ENCODE measurements around the gene TCF25.
"Not testable (repeated sequence)": the region's sequence is repeated elsewhere in the genome, so short reads cannot be mapped to it uniquely, and the experiment has no call there.

TCF25 gene

GRCh38 chr16:89931305-89931896, 58.0 kb downstream of the TCF25 start:
- no peak for TF ChIP-seq CTCF (IDR thresholded peaks at IDR 0.05; ENCODE audit: low read depth, low read length)
- H3K4me3 ChIP-seq (ENCODE audit: low read depth, low read length) = no peak overlapping the region

- no peak for TF ChIP-seq CTCF (IDR thresholded peaks at IDR 0.05; ENCODE audit: low read depth, low read length)
Measured at GRCh38 chr16:89931964-89932363, 58.6 kb downstream of the TCF25 start.

DNA sequence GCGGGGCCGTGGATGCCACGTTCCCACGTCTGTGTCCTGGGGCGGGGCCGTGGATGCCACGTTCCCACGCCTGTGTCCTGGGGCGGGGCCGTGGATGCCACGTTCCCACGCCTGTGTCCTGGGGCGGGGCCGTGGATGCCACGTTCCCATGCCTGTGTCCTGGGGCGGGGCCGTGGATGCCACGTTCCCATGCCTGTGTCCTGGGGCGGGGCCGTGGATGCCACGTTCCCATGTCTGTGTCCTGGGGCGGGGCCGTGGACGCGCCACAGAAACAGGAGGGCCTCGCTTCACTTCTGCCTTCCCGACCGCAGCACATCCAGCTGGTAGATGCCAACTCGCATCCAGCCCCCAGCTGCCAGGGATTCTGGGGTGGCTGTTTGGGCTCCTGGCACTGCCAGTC, 60.6 kb downstream of the TCF25 start:
- not testable (repeated sequence) for H3K4me3 ChIP-seq (ENCODE audit: low read depth, low read length)

More at GRCh38 chr16:89931964-89932363, 58.6 kb downstream of the TCF25 start:
- no peak overlapping the region for H3K4me3 ChIP-seq (ENCODE audit: low read depth, low read length)

DNA sequence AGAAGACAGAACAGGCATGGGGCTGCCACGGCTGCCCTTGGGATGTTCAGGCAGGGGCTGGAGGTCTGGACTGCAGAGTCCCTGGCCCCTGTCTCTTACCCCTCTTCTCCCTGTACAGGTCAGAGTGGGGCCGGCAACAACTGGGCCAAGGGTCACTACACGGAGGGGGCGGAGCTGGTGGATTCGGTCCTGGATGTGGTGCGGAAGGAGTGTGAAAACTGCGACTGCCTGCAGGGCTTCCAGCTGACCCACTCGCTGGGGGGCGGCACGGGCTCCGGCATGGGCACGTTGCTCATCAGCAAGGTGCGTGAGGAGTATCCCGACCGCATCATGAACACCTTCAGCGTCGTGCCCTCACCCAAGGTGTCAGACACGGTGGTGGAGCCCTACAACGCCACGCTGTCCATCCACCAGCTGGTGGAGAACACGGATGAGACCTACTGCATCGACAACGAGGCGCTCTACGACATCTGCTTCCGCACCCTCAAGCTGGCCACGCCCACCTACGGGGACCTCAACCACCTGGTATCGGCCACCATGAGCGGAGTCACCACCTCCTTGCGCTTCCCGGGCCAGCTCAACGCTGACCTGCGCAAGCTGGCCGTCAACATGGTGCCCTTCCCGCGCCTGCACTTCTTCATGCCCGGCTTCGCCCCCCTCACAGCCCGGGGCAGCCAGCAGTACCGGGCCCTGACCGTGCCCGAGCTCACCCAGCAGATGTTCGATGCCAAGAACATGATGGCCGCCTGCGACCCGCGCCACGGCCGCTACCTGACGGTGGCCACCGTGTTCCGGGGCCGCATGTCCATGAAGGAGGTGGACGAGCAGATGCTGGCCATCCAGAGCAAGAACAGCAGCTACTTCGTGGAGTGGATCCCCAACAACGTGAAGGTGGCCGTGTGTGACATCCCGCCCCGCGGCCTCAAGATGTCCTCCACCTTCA, 61.5 kb downstream of the TCF25 start:
- H3K4me3 ChIP-seq (ENCODE audit: low read depth, low read length) = no peak overlapping the region
- no peak for TF ChIP-seq CTCF (IDR thresholded peaks at IDR 0.05; ENCODE audit: low read depth, low read length)

DNA sequence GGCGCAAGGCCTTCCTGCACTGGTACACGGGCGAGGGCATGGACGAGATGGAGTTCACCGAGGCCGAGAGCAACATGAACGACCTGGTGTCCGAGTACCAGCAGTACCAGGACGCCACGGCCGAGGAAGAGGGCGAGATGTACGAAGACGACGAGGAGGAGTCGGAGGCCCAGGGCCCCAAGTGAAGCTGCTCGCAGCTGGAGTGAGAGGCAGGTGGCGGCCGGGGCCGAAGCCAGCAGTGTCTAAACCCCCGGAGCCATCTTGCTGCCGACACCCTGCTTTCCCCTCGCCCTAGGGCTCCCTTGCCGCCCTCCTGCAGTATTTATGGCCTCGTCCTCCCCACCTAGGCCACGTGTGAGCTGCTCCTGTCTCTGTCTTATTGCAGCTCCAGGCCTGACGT, 62.2 kb downstream of the TCF25 start:
- H3K4me3 ChIP-seq (ENCODE audit: low read depth, low read length) = not testable (repeated sequence)

DNA sequence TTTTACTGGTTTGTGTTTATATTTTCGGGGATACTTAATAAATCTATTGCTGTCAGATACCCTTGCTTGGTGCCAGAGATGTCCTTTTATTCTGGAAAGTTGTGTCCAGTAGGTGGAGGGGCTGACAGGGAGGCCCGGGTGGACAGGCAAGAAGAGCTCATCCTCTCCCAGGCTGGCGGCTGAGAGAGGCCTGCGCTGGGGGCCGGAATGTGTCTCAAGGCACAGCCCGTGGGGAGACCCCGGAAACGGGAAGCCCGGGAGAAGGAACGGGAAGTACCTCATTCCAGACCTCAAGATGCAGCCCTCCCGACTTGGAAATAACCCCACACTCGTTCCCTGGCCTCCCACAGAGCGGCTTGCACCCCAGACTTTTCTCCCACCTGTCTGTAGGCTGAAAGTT, 62.6 kb downstream of the TCF25 start:
- no peak overlapping the region for H3K4me3 ChIP-seq (ENCODE audit: low read depth, low read length)
- TF ChIP-seq CTCF (IDR thresholded peaks at IDR 0.05; ENCODE audit: low read depth, low read length) = no peak

DNA sequence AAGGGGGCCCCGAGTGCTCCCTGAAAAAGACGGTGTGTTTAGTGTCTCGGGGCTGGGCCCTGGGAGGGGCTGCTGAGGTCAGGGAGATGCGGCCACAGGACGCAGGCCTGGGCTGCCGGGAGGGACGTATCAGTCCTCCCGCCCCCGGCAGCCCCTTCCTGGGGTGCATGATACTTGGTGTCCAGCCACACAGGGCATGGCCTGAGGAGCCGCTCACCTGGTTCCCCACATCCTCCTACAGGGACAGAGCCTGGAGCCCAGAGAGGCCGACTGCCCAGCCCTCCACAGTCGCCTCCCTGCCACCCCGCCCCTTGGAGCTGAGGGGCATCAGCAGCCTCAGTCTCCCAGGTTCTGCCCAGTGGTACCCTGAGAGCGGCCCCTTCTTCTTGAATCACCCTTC, 63.1 kb downstream of the TCF25 start:
- no peak for TF ChIP-seq CTCF (IDR thresholded peaks at IDR 0.05; ENCODE audit: low read depth, low read length)
- no peak overlapping the region for H3K4me3 ChIP-seq (ENCODE audit: low read depth, low read length)

- no peak overlapping the region for H3K4me3 ChIP-seq (ENCODE audit: low read depth, low read length)
- TF ChIP-seq CTCF (IDR thresholded peaks at IDR 0.05; ENCODE audit: low read depth, low read length) = no peak
Measured at GRCh38 chr16:89936981-89937380, 63.6 kb downstream of the TCF25 start.
